ENCODE measurements around the gene GABARAPL1. TPM values are rescaled to one million over a fixed set of nuclear protein-coding genes. Genes with fewer than 3 reads are reported as not detected.

The GABARAPL1 gene
- total and polyA plus RNA-seq, 4 donors = 44.0 to 88.5 (median 75.0) TPM

- no peak within 1 kb of the TSS for H3K27ac ChIP-seq (ENCODE audit: low read depth in 1 of 2, low read length in 1 of 2)
- 78 to 84% methylated on average over 4 of the region's 4 CpGs for WGBS, 2 donors
- no peak for ATAC-seq (ENCODE audit: insufficient read depth, low FRiP score)
- no peaks in the 10 kb centered on the region for H3K9me3 ChIP-seq (ENCODE audit: control insufficient read depth in 4 of 4, insufficient read depth in 3 of 4, low read length in 3 of 4)
- H3K9ac ChIP-seq (ENCODE audit: insufficient read depth in 1 of 2, low read length in 2 of 2) = no peak within 1 kb of the TSS
- peaks cover 0 to 7% (median 0%) of the 10 kb centered on the region in 3 donors for H3K27me3 ChIP-seq (ENCODE audit: control insufficient read depth in 3 of 3, insufficient read depth in 3 of 3, low read length in 2 of 3)
- DNase-seq = no peak
- no peak for TF ChIP-seq CTCF (IDR thresholded peaks at IDR 0.05; ENCODE audit: control extremely low read depth, extremely low read depth)
- H3K36me3 ChIP-seq (ENCODE audit: control insufficient read depth in 4 of 4, insufficient read depth in 4 of 4, low read length in 4 of 4) = no peaks in the 10 kb centered on the region
- H3K4me3 ChIP-seq = no peak within 1 kb of the TSS
- H3K4me1 ChIP-seq (ENCODE audit: control insufficient read depth in 5 of 5, insufficient read depth in 5 of 5, low read length in 5 of 5) = peaks cover 0 to 4% (median 0%) of the 10 kb centered on the region in 5 donors
Observed at GRCh38 chr12:10178821-10179220, 33.9 kb upstream of the GABARAPL1 start, which contains the start of gene TMEM52B. TSS of gene TMEM52B (plus strand) at chr12:10179032. CDS start at chr12:10179575, 543 bp downstream.

- H3K4me1 ChIP-seq (ENCODE audit: control insufficient read depth in 5 of 5, insufficient read depth in 5 of 5, low read length in 5 of 5) = peaks cover 0 to 10% (median 0%) of the 10 kb centered on the region in 5 donors
- ATAC-seq (ENCODE audit: insufficient read depth, low FRiP score) = no peak
- H3K36me3 ChIP-seq (ENCODE audit: control insufficient read depth in 4 of 4, insufficient read depth in 4 of 4, low read length in 4 of 4) = no peaks in the 10 kb centered on the region
- H3K9me3 ChIP-seq (ENCODE audit: control insufficient read depth in 4 of 4, insufficient read depth in 3 of 4, low read length in 3 of 4) = no peaks in the 10 kb centered on the region
- no peak overlapping the region for H3K9ac ChIP-seq (ENCODE audit: insufficient read depth in 1 of 2, low read length in 2 of 2)
- no peak for TF ChIP-seq CTCF (IDR thresholded peaks at IDR 0.05; ENCODE audit: control extremely low read depth, extremely low read depth)
- peaks cover 0 to 7% (median 0%) of the 10 kb centered on the region in 3 donors for H3K27me3 ChIP-seq (ENCODE audit: control insufficient read depth in 3 of 3, insufficient read depth in 3 of 3, low read length in 2 of 3)
- no peak for DNase-seq
- 60 to 80% methylated on average over 5 of the region's 5 CpGs for WGBS, 2 donors
- no peak overlapping the region for H3K4me3 ChIP-seq
- H3K27ac ChIP-seq (ENCODE audit: low read depth in 1 of 2, low read length in 1 of 2) = no peak overlapping the region
Observed at GRCh38 chr12:10179776-10180181, 32.9 kb upstream of the GABARAPL1 start.

GRCh38 chr12:10182354-10183049 lies 30.2 kb upstream of the GABARAPL1 start:
- no peak for TF ChIP-seq CTCF (IDR thresholded peaks at IDR 0.05; ENCODE audit: control extremely low read depth, extremely low read depth)
- Histone ChIP-seq H3K9me3 (ENCODE audit: control insufficient read depth in 4 of 4, insufficient read depth in 3 of 4, low read length in 3 of 4) (no peaks in the 10 kb centered on the region), H3K4me3 (no peak overlapping the region), H3K4me1 (ENCODE audit: control insufficient read depth in 5 of 5, insufficient read depth in 5 of 5, low read length in 5 of 5) (peaks cover 0 to 10% (median 0%) of the 10 kb centered on the region in 5 donors), H3K27me3 (ENCODE audit: control insufficient read depth in 3 of 3, insufficient read depth in 3 of 3, low read length in 2 of 3) (peaks cover 0 to 7% (median 0%) of the 10 kb centered on the region in 3 donors), H3K36me3 (ENCODE audit: control insufficient read depth in 4 of 4, insufficient read depth in 4 of 4, low read length in 4 of 4) (no peaks in the 10 kb centered on the region), H3K9ac (ENCODE audit: insufficient read depth in 1 of 2, low read length in 2 of 2) (no peak overlapping the region), H3K27ac (ENCODE audit: low read depth in 1 of 2, low read length in 1 of 2) (no peak overlapping the region)
- 35 to 47% methylated on average over 5 of the region's 5 CpGs for WGBS, 2 donors
- DNase-seq (no peak), ATAC-seq (ENCODE audit: insufficient read depth, low FRiP score) (no peak)
